ENCODE data around the gene TMPO. TPM values are rescaled to one million over a fixed set of nuclear protein-coding genes. Genes with fewer than 3 reads are reported as not detected.
"Not testable (repeated sequence)": the region's sequence is repeated elsewhere in the genome, so short reads cannot be mapped to it uniquely, and the experiment has no call there.

Gene TMPO
- total RNA-seq, 1 experiment from 2014 or later: 176 TPM

GRCh38 chr12:98483621-98484503, 31.5 kb upstream of the TMPO start (continued):
- no peak for TF ChIP-seq CDX4 (CRISPR knock-in tag; IDR thresholded peaks at IDR 0.05; ENCODE audit: borderline replicate concordance)
- no peak for TF ChIP-seq CBFB (CRISPR knock-in tag; IDR thresholded peaks at IDR 0.05; ENCODE audit: low read depth)
- TF ChIP-seq ZNF423 (CRISPR knock-in tag; IDR thresholded peaks at IDR 0.05): no peak
- TF ChIP-seq NR2C2 (CRISPR knock-in tag; IDR thresholded peaks at IDR 0.05): no peak
- no peak for TF ChIP-seq PRDM15 (CRISPR knock-in tag; IDR thresholded peaks at IDR 0.05)
- no peak for TF ChIP-seq ZNF263 (CRISPR knock-in tag; IDR thresholded peaks at IDR 0.05; ENCODE audit: low read depth)
- TF ChIP-seq USF2 (CRISPR knock-in tag; IDR thresholded peaks at IDR 0.05): no peak
- TF ChIP-seq ZBTB21 (CRISPR knock-in tag; IDR thresholded peaks at IDR 0.05; ENCODE audit: borderline replicate concordance): no peak
- TF ChIP-seq ZNF532 (CRISPR knock-in tag; IDR thresholded peaks at IDR 0.05; ENCODE audit: borderline replicate concordance): no peak
- TF ChIP-seq NFATC4 (CRISPR knock-in tag; IDR thresholded peaks at IDR 0.05): no peak
- no peak for TF ChIP-seq PRRX2 (CRISPR knock-in tag; IDR thresholded peaks at IDR 0.05)
- no peak for TF ChIP-seq CREB1 (CRISPR knock-in tag; IDR thresholded peaks at IDR 0.05)
- TF ChIP-seq CTCF (IDR thresholded peaks at IDR 0.05): no peak

GRCh38 chr12:98485792-98486340, 29.5 kb upstream of the TMPO start:
- TF ChIP-seq MXD4 (CRISPR knock-in tag; IDR thresholded peaks at IDR 0.05; ENCODE audit: borderline replicate concordance) (no peak), ZMAT4 (CRISPR knock-in tag; IDR thresholded peaks at IDR 0.05) (no peak), NFYB (CRISPR knock-in tag; conservative IDR thresholded peaks at IDR 0.05; ENCODE audit: low read depth) (no peak)
- DNase-seq (ENCODE audit: low spot score) (no peak), ATAC-seq (no peak)
- 0 out of 2 replicates have a peak, but pooled peaks cover 2% of the 10 kb centered on the region for H3K36me3 Mint-ChIP-seq
- H3K9me3 Mint-ChIP-seq: peaks cover 10% of the 10 kb centered on the region
- ChIA-PET CTCF (no interaction called here), POLR2A (no interaction called here)
- no peaks in the 10 kb centered on the region for H3K27me3 Mint-ChIP-seq (ENCODE audit: low read depth)
- no peak overlapping the region for H3K4me3 Mint-ChIP-seq
- no peak overlapping the region for H3K27ac Mint-ChIP-seq
- peaks cover 48% of the 10 kb centered on the region for H3K4me1 Mint-ChIP-seq

GRCh38 chr12:98488416-98488815, 27.0 kb upstream of the TMPO start:
- ATAC-seq; H3K9me3 Mint-ChIP-seq; DNase-seq (ENCODE audit: low spot score); H3K27ac Mint-ChIP-seq; POLR2A ChIA-PET; H3K27me3 Mint-ChIP-seq (ENCODE audit: low read depth); H3K4me3 Mint-ChIP-seq; H3K36me3 Mint-ChIP-seq: not testable (repeated sequence)
- peaks cover 69% of the 10 kb centered on the region for H3K4me1 Mint-ChIP-seq
- CTCF ChIA-PET: interaction anchor here (2.0 kb wide), 1 partner anchor 79 kb away, joined by 6 read pairs; no protein-coding TSS in a partner anchor

Data from WTC11 (cell line).